HG02763 (cell line): Measurements from ENCODE around the gene SLC9A1.
"Not testable (repeated sequence)": the region's sequence is repeated elsewhere in the genome, so short reads cannot be mapped to it uniquely, and the experiment has no call there.

Source experiments
- ATAC-seq: cut with Tn5 transposase; IDR thresholded peaks from one replicate; pipeline ENCODE4 v1.9.1; 2021; ENCODE audit warnings: mild to moderate bottlenecking, moderate library complexity; ENCODE audit not compliant: unreplicated experiment

SLC9A1 gene

GRCh38 chr1:27135541-27136235, 19.2 kb downstream of the SLC9A1 start:
- ATAC-seq: no peak

- no peak for ATAC-seq
Observed at GRCh38 chr1:27133991-27134390, 20.9 kb downstream of the SLC9A1 start.

GRCh38 chr1:27133158-27133557, 21.8 kb downstream of the SLC9A1 start:
- no peak for ATAC-seq

- ATAC-seq: no peak
Observed at GRCh38 chr1:27132624-27133023, 22.3 kb downstream of the SLC9A1 start.

GRCh38 chr1:27132147-27132546, 22.8 kb downstream of the SLC9A1 start:
- ATAC-seq: no peak

GRCh38 chr1:27130798-27131197, 24.1 kb downstream of the SLC9A1 start:
- ATAC-seq: no peak

- ATAC-seq: no peak
Observed at GRCh38 chr1:27129225-27129624, 25.7 kb downstream of the SLC9A1 start.

GRCh38 chr1:27127419-27127818, 27.5 kb downstream of the SLC9A1 start:
- no peak for ATAC-seq

- no peak for ATAC-seq
Observed at GRCh38 chr1:27126391-27126790, 28.5 kb downstream of the SLC9A1 start.

- ATAC-seq: not testable (repeated sequence)
Observed at GRCh38 chr1:27125125-27125524, 29.8 kb downstream of the SLC9A1 start.

- no peak for ATAC-seq
Observed at GRCh38 chr1:27124405-27124804, 30.5 kb downstream of the SLC9A1 start.

- no peak for ATAC-seq
Observed at GRCh38 chr1:27122652-27123051, 32.3 kb downstream of the SLC9A1 start.

- ATAC-seq: no peak
Observed at GRCh38 chr1:27120854-27121253, 34.1 kb downstream of the SLC9A1 start.

- ATAC-seq: no peak
Observed at GRCh38 chr1:27118440-27118689, 36.6 kb downstream of the SLC9A1 start.

GRCh38 chr1:27117733-27118439, 37.0 kb downstream of the SLC9A1 start:
- no peak for ATAC-seq

- ATAC-seq: no peak
Observed at GRCh38 chr1:27116697-27117096, 38.2 kb downstream of the SLC9A1 start.

GRCh38 chr1:27116232-27116631, 38.7 kb downstream of the SLC9A1 start:
- no peak for ATAC-seq

- ATAC-seq: no peak
Observed at GRCh38 chr1:27114546-27114945, 40.4 kb downstream of the SLC9A1 start.

- no peak for ATAC-seq
Observed at GRCh38 chr1:27113861-27114260, 41.1 kb downstream of the SLC9A1 start.

- ATAC-seq: peak; percentile 86
Observed at GRCh38 chr1:27111626-27112573, 43.0 kb downstream of the SLC9A1 start.

GRCh38 chr1:27109103-27109822, 45.7 kb downstream of the SLC9A1 start:
- ATAC-seq: no peak
